HG03060 (cell line): ENCODE measurements around the gene EHHADH.

Experiments used
- ATAC-seq: cut with Tn5 transposase; IDR thresholded peaks from one replicate; pipeline ENCODE4 v1.9.1; 2021; ENCODE audit warnings: low read depth, moderate number of reproducible peaks; ENCODE audit not compliant: unreplicated experiment

The EHHADH gene

GRCh38 chr3:185253645-185254410, at the start of gene EHHADH:
Gene EHHADH (minus strand): TSS chr3:185254049. CDS start chr3:185254022, 27 bp downstream.
- ATAC-seq = no peak

DNA sequence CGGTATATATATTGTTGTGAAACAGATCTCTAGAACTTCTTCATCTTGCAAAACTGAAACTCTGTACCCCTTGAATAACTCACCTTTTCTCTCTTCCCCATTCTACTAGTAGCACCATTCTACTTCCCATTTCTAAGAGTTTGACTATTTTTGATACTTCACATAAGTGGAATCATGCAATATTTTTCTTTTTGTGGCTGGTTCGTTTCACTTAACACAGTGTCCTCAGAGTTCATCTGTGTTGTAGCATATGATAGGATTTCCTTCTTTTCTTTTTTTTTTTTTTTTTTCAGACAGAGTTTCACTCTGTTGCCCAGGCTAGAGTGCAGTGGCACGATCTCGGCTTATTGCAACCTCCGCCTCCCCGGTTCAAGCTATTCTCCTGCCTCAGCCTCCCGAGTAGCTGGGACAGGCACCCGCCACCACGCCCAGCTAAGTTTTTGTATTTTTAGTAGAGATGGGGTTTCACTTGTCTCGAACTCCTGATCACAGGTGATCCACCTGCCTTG, 46.1 kb upstream of the EHHADH start:
- peak; percentile 83 for ATAC-seq

DNA sequence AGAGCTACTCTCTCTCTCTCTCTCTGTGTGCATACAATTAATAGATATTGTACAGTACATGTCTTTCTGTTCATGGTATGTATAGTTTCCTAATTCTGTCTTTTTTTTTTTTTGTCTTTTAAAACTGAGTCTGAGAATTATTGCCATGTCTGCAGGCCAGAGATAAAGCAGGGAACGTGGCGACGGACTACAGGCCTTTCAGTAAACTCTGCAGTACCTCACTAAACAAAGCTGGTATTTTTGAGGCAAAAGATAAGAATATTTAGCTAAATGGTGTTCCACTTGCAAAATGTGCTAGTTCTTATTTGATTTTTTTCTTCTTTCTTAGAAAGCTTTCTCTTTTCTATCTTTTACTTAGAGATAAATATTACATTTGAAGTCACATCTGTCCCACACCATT, 44.0 kb upstream of the EHHADH start:
- no peak for ATAC-seq

- no peak for ATAC-seq
Observed at GRCh38 chr3:185292238-185292637, 38.4 kb upstream of the EHHADH start.

- ATAC-seq = no peak
Observed at GRCh38 chr3:185290266-185290665, 36.4 kb upstream of the EHHADH start.

GRCh38 chr3:185283374-185283935, 29.6 kb upstream of the EHHADH start:
- no peak for ATAC-seq

DNA sequence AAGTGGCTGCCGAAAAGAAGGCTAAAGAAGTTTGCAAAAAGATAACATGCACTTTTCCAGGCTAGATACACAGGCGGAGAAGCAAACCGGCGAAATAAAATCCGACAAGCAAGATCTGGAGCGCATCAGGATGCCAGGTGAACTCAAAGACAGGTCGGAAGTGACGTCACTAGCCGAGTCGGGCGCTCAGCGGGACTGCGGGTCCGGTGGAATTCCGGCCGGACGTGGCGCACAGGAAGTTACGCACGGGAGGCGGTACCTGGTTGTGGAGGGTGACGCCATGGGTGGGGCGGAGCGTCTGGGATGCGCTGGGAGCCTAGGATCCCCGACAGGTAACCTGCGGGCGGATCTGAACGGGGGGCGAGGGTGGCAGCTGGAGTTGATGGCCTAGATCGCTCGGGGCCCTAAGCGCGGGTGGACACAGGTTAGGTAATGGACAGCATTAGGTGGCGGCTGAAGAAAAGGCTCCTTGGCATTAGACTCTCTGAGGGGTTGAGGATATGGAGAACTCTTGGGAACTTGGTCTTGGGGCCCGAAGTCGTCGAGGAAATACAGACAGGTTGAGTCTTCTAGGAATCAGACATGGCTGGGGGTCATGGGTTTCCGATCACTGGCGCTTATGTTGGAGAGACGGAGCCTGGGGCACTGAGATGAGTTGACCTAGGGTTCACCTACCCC, 29.0 kb upstream of the EHHADH start:
- peak; percentile 97 for ATAC-seq

DNA sequence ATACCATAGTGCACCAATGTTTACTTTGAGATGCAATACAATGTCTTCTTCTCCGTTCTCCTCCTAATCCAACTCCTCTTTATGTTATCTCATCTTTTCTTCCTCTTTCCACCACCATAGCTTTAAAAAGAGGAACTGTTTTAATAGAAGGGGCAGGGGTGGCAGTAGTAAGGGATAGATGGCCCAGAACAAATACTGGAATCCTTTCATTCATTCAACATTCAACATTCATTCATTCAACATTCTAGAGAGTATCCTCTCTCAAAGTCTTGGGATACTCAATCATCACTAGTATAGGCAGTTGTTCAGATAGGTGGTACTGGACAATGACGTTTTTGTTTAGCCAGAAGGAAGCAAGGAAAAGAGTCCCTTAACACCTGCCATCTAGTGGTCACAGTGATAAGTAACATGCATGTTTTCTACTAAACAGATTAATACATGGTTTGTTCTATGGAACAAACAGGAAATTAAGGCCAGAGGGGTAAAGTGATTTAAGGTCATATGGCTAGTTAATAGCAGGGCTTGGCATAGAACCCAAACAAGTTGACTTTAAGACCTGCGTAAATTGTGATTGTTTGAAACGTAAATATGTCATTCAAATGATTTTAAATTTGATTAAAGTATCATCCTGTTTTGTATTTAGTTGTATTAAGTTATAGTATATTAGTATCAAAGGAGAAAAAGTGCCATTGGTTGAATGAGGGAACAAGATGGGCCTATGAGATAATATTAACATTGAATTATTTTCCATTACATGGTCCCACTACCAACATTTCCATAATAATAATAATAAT, 26.9 kb upstream of the EHHADH start:
- ATAC-seq = no peak

DNA sequence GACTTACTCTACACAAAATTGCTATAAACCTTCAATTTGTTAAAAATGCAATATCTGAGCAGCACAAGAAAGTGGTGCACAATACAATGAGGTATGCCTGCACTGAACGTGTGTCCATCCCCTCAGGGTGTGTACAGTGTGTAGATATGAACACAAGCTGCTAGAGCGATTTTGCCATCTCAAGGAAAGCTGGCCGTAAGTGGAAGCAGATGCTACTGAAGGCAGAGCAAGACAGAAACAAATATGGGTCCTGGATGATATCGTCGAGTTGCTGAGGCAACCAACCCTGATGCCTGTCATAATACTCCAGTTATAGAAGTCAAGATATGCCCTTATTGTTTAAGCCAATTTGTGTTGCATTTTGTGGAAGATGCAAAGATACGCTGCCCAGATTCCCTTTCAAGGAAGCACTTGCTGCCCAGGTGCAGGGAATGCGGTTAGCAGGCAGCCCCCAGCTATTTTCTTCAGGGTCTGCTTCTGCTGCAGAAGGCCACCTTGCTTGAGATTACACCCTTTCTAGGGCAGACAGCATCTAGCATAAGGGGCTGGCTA, 25.8 kb upstream of the EHHADH start:
- no peak for ATAC-seq

DNA sequence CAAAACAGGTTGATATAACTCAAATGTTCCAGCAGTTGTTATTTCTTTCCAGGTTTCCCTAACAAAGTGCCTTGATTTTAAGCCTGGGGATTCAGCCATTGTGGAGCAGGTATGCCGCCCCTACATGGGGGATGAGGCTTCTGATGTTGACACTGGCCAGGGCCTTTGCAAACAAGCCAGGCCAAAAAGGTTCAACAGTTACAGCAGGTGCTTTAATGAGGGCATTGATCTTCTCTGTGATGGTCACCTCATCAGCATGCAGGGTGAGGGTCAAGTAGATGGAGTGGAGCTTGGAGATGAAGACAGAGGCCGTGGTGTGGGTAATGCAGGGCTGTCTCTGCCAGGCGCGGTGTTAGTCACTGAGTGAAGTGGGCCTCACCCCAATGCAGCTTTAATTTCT, 22.6 kb upstream of the EHHADH start:
- ATAC-seq = no peak

GRCh38 chr3:185272033-185272432, 18.2 kb upstream of the EHHADH start:
- no peak for ATAC-seq

DNA sequence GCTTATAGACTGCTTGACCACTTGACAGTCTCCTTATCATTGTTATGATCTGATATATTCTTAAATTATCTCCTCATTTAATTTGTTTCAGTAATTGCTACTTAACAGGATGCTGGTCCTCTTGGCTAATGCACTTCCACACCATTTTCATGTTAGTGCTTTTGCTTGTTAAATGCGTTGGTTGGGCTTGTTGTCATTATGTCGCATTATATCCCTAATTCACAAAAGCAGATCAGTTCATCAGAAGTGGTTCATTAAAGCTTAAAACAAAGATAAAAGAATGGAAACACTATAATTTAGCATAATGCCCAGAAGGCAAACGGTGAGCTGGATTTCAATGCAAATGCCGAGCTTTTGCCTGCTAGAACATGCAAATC, 17.1 kb upstream of the EHHADH start:
- ATAC-seq = no peak

GRCh38 chr3:185270262-185270955, 16.6 kb upstream of the EHHADH start:
- ATAC-seq = no peak

DNA sequence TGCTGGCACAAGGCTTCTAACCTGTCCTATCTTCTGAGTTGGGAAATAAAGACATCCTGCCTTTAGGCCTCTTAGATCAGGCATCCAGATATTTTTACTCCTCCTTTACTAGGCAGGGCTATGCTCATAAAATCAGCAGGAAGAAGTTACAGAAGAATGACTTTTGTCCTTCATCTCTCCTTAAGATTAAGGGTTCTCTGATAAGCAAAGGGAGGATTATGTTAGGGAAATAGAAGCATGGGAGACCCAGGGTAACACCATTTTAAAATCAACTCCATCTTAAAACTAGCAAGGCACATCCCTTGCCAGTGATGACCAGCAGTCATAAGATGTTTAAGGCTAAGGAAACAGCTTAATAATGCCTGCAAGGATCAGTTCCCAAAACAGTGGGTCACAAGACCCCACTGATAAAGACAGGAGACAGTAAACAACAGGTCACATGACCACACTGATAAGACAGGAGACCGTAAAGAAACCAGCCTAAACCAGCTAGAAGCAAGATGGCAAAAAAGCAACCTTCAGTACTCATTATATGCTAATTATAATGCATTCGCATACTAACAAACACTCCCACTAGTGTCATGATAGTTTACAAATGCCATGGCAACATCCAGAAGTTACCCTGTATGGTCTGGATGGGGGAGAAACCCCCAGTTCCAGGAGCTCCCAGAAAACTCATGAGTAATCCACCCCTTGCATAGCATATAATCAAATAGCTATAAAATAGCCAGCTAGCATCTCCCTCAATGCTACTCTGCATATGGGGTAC, 14.5 kb upstream of the EHHADH start:
- ATAC-seq = no peak

DNA sequence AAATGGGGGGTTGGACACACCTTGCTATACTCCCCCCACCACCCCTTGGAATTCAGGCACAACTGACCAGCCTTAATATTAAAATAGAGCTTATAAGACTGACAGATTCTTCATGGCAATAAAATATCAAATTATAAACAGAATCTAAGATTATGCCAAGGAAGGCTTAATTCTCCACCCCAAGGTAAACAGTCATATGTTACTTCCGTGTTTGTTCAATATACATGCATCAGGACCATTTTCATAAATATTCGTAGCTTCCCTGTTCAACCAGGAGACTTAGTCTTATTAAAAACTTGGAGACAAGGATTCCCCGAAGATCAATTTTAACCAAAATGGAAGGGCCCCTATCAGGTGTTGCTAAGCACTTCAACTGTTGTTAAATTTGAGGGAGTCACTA, 13.3 kb upstream of the EHHADH start:
- no peak for ATAC-seq

DNA sequence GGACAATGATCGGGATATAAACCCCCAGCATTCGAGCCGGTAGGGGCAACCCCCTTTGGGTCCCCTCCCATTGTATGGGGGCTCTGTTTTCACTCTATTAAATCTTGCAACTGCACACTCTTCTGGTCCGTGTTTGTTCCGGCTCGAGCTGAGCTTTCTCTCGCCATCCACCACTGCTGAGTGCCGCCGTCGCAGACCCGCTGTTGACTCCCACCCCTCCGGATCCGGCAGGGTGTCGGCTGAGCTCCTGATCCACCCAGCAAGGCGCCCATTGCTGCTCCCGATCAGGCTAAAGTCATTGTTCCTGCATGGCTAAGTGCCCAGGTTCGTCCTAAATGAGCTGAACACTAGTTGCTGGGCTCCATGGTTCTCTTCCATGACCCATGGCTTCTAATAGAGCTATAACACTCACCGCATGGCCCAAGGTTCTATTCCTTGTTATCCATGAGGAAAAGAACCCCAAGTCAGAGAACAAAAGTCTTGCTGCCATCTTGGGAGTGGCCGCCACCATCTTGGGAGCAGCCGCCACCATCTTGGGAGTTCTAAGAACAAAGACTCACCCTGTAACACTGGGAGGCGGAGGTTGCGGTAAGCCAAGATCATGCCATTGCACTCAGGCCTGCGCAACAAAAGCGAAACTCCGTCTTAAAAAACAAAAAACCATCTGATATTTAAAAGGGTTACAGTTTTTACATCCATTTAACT, 11.2 kb upstream of the EHHADH start:
- ATAC-seq = no peak

DNA sequence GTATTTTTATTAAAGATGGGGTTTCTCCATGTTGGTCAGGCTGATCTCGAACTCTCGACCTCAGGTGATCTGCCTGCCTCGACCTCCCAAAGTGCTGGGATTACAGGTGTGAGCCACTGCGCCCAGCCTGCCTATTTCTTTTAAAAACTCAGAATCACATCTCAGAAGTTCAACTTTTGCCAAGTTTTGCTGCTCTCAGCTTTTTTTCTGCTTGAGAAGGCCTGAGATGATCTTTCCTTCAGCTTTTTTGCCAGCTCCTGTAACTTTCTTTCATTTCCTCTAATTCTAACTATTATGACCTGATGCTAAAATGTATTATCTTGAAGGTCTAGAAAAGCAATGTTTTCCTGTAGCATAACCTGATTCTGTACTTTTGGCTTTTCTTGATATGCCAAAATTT, 9.6 kb upstream of the EHHADH start:
- no peak for ATAC-seq

GRCh38 chr3:185257334-185257733, 3.5 kb upstream of the EHHADH start:
- ATAC-seq = no peak

DNA sequence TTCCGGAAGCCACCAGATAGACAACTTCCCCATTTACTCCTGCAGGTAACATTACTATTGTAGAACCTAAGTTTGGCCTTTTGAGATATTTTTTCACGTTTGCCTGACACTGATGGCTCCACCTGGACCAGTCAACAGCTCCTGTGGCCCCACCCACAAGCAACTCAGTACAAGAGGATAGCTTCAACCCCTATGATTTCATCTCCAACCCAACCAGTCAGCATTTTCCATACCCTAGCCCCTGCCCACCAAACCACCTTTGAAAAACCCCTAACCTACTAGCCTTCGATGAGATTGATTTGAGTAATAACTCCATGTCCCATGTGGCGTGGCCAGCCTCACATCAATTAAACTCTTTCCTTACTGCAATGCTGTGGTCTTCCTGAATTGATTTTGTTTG, 950 bp upstream of the EHHADH start:
- no peak for ATAC-seq
